ENCODE results near the gene IQUB. TPM values are rescaled to one million over a fixed set of nuclear protein-coding genes. Genes with fewer than 3 reads are reported as not detected.

The IQUB gene
- total RNA-seq, 1 donor from 2014 or later = 0.56 TPM

- no peak for TF ChIP-seq CTCF (conservative IDR thresholded peaks at IDR 0.05)
- no peak for DNase-seq (ENCODE audit: low read depth, low spot score)
- no peak overlapping the region for H3K27ac Mint-ChIP-seq (ENCODE audit: unreplicated experiment)
- peaks cover 21% of the 10 kb centered on the region for H3K4me1 Mint-ChIP-seq
- no peaks in the 10 kb centered on the region for H3K27me3 Mint-ChIP-seq (ENCODE audit: low read depth)
- peaks cover 2% of the 10 kb centered on the region for H3K36me3 Mint-ChIP-seq (ENCODE audit: low read depth)
- no peak overlapping the region for H3K4me3 Mint-ChIP-seq
- no peaks in the 10 kb centered on the region for H3K9me3 Mint-ChIP-seq
These were observed 36.4 kb downstream of the IQUB start for GRCh38 chr7:123498031-123498430.

DNA sequence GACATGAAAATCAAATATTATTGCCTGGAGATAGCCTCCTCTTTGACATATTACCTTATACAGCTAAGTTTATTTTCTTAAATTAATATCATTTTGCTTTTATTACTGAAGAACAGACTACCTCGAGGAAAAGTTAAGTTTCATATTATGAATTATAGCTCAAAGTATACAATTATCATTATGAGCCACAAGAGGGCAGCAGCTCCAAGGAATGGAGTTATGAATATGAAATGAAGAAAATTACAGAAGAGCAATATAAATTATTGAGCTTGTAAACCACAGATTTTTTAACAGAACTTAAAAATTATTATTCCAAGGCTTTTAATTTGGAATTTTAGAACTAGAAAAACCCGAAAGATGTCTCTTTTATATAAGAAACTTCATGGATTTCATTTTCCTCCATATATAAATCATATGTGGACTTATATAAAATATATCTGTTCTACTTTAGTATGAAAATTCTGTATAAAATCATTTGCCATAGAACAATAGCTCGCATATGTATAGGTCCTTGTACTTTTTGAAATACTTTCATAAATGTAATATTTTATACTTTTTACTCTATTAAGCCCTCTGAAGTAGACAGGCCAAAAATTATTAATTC is 40.1 kb downstream of the IQUB start:
- H3K27ac Mint-ChIP-seq (ENCODE audit: unreplicated experiment) = no peak overlapping the region
- peak; percentile 91 for TF ChIP-seq CTCF (conservative IDR thresholded peaks at IDR 0.05)
- no peaks in the 10 kb centered on the region for H3K27me3 Mint-ChIP-seq (ENCODE audit: low read depth)
- H3K9me3 Mint-ChIP-seq = no peaks in the 10 kb centered on the region
- H3K4me3 Mint-ChIP-seq = no peak overlapping the region
- no peaks in the 10 kb centered on the region for H3K36me3 Mint-ChIP-seq (ENCODE audit: low read depth)
- peaks cover 7% of the 10 kb centered on the region for H3K4me1 Mint-ChIP-seq
- no peak for DNase-seq (ENCODE audit: low read depth, low spot score)

GRCh38 chr7:123492485-123492884 is 41.9 kb downstream of the IQUB start:
- Mint-ChIP-seq H3K9me3 (no peaks in the 10 kb centered on the region), H3K27ac (ENCODE audit: unreplicated experiment) (peak overlapping the region; percentile 30), H3K36me3 (ENCODE audit: low read depth) (no peaks in the 10 kb centered on the region), H3K4me1 (no peaks in the 10 kb centered on the region), H3K27me3 (ENCODE audit: low read depth) (no peaks in the 10 kb centered on the region), H3K4me3 (no peak overlapping the region)
- DNase-seq (ENCODE audit: low read depth, low spot score) = no peak
- peak; percentile 30 for TF ChIP-seq CTCF (conservative IDR thresholded peaks at IDR 0.05)

DNA sequence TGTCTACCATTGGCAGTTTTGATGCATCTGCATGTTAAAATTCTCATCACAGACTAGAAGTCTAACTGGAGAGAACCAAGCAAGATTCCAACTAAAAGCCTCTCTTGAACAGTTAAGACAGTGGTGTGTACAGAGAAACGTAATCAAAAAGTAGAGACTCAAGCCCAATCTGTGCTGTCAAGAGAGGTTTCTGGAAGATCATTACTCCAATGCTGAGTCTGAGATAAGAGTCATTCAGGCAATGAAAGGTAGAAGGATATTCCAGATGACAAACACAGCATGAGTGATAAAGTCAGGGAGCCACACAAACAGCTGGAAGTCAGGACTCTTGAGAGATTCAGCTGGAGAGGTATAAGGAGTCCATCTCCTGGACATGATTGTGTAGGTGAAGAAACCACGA is 48.7 kb downstream of the IQUB start:
- no peaks in the 10 kb centered on the region for H3K27me3 Mint-ChIP-seq (ENCODE audit: low read depth)
- no peak overlapping the region for H3K27ac Mint-ChIP-seq (ENCODE audit: unreplicated experiment)
- no peak for TF ChIP-seq CTCF (conservative IDR thresholded peaks at IDR 0.05)
- DNase-seq (ENCODE audit: low read depth, low spot score) = no peak
- H3K4me1 Mint-ChIP-seq = no peaks in the 10 kb centered on the region
- no peak overlapping the region for H3K4me3 Mint-ChIP-seq
- H3K9me3 Mint-ChIP-seq = no peaks in the 10 kb centered on the region
- no peaks in the 10 kb centered on the region for H3K36me3 Mint-ChIP-seq (ENCODE audit: low read depth)

- H3K27me3 Mint-ChIP-seq (ENCODE audit: low read depth) = no peaks in the 10 kb centered on the region
- no peak overlapping the region for H3K27ac Mint-ChIP-seq (ENCODE audit: unreplicated experiment)
- no peak for TF ChIP-seq CTCF (conservative IDR thresholded peaks at IDR 0.05)
- DNase-seq (ENCODE audit: low read depth, low spot score) = no peak
- H3K9me3 Mint-ChIP-seq = no peaks in the 10 kb centered on the region
- no peaks in the 10 kb centered on the region for H3K36me3 Mint-ChIP-seq (ENCODE audit: low read depth)
- H3K4me3 Mint-ChIP-seq = no peak overlapping the region
- H3K4me1 Mint-ChIP-seq = no peaks in the 10 kb centered on the region
These were observed 49.2 kb downstream of the IQUB start for GRCh38 chr7:123485187-123485586.
